Ramos (cell line): ENCODE data around the gene SH3D19.
"Not testable (repeated sequence)": the region's sequence is repeated elsewhere in the genome, so short reads cannot be mapped to it uniquely, and the experiment has no call there.

Experiments
- in situ Hi-C: fragments of 300-500 bp; cut with MboI; formaldehyde crosslinking; loops from one replicate; pipeline ENCODE4 v1.14.3; 2022; ENCODE audit warnings: low sequenced_read_pairs; ENCODE audit not compliant: unreplicated experiment

SH3D19 gene

DNA sequence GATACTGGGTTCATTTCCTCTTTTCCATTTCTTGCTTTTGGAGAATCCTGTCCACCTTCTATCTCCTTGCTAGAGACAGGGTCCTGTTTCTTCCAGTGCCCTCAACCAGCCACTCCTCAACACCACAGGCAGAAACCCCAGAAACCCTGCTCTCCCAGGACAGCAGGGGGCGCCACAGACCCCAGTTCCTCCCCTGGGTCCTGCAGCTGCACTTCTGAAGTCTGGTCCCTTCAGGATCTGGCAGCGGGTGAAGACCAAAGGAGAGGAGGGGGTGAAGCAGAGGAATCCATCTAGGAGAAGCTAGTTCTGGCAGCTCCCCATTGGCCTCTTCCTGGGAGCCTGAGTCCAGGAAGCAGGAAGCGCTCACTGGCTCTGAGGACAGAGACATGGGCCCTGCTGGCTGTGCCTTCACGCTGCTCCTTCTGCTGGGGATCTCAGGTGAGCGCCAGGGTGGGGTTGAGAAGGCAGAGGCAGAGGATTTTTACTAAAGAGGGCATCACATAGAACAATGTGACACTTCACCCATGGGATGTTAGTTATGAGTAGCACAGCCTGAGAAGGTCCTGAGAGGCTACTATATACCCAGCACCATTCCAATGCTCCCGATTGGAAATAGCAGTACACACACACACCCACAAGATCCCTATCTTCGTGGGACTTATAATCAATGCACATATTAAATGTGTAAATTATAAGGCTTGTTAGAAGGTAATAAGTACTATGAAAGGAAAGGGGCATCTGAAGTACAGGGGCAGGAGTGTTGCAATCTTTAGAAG is 48.4 kb downstream of the SH3D19 start, which contains the start of gene PRSS48:
Gene PRSS48 (plus strand): TSS at position 375 of the 776 bp plus-strand sequence. CDS start 12 bp downstream, at position 387.
- in situ Hi-C loops = no loop called here

DNA sequence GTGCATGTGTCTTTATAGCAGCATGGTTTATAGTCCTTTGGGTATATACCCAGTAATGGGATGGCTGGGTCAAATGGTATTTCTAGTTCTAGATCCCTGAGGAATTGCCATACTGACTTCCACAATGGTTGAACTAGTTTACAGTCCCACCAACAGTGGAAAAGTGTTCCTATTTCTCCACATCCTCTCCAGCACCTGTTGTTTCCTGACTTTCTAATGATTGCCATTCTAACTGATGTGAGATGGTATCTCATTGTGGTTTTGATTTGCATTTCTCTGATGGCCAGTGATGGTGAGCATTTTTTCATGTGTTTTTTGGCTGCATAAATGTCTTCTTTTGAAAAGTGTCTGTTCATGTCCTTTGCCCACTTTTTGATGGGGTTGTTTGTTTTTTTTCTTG is 56.5 kb downstream of the SH3D19 start:
- in situ Hi-C loops = not testable (repeated sequence)

DNA sequence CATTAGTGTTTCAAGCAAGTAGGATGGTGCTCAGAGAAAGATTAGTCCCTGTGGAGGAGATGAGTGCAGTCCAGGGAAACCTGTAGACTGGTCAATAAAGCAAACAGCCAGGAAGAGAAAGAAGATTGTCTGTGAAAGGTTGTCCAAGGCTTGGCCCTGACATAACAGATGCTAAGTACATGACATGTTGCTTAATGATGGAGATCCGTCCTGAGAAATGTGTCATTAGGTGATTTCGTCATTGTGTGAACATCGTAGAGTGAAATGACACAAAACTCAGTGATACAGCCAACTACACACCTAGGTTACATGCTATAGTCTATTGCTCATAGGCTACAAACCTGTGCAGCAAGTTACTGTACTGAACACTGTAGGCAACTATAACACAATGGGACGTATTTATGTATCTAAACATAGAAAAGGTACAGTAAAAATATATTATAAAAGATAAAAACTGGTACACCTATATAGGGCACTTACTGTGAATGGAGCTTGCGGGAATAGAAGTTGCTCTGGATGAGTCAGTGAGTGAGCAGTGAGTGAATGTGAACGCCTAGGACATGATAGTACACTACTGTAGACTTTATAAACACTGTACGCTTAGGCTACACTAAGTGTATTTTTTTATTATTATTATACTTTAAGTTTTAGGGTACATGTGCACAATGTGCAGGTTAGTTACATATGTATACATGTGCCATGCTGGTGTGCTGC is 57.4 kb downstream of the SH3D19 start:
- in situ Hi-C loops = no loop called here

DNA sequence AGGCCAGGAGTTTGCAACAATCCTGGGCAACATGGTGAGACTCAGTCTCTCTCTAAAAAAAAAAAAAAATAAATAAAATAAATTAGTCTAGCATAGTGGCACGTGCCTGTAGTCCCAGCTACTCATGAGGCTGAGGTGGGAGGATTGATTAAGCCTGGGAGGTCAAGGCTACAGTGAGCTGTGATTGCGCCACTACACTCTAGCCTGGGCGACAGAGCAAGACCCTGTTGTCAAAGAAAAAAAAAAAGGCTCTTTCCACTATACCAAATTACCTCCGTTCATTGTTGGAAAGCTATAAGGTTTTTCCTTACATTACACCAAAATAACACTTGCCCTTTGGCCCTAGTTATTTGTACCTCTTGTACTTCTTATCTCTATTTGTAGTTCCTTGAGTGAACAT is 58.3 kb downstream of the SH3D19 start:
- in situ Hi-C loops = no loop called here

DNA sequence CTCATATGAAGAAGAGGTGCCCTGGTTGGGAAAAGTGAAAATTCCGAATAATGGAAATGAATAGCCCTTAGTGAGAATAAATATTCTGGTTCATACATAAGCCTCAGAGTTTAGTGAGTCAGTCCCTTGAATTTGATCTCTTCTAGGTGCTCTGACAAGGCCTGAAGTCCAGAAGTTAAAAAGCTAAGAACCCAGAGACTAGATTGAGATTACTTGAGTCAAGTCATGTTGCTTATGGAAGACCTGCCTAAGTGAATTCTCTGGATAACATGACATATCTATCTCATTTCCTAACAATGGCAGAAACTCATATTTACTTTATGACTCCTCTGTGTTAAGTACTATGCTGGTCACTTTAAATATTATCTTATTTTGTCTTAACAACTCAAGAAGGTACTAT is 58.9 kb downstream of the SH3D19 start:
- in situ Hi-C loops = no loop called here

DNA sequence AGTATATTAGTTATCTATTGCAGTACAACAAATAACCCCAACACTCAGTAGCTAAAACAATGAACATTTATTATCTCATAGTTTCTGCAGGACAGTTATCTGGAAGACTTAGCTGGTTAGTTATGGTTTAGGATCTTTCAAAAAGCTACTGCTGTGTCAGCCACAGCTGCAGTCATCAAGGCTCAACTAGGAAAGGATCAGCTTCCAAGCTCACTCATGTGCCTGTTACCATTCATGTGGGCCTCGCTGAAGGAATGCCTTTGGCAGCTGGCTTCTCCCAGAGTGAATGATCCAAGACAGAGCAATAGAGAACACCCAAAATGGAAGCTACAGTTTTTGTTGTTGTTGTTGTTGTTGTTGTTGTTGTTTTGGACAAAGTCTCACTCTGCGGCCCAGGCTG is 62.0 kb downstream of the SH3D19 start:
- in situ Hi-C loops = no loop called here

DNA sequence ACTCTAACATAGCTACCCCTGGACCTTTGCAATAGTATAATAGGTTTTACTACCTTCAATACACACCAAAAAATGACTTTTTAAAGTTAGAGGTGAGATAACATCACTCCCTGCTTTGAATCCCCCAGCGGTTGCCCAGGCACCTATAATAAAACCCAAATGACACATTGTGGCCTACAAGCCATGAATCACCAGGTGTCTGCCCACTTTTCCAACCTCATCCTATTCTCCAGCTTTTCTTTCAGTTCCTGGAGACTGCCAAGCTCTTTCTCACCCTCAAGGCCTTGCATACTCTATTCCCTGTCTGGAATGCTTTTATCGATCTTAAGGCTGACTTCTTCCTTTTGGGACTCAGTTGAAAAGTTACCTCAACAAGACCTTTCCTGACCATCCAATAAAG is 64.9 kb downstream of the SH3D19 start:
- in situ Hi-C loops = no loop called here

DNA sequence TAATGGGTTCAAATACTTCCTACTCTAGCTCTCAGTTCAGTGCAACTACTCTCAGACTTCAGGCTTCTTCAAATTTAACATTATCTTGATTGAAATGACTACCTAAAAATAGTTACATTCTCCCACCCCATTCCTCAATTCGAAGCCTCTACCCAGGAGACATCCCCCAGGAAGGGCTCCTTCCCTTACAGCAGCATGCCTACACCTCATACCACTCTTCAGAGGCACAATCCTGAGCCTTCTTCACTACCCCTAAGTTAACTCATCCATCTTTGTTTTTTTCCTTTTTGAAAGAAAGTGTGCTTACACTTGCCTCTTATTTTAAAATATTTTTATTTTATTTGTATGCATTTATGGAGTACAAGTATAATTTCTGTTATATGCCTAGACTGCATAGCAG is 65.7 kb downstream of the SH3D19 start:
- in situ Hi-C loops = no loop called here

DNA sequence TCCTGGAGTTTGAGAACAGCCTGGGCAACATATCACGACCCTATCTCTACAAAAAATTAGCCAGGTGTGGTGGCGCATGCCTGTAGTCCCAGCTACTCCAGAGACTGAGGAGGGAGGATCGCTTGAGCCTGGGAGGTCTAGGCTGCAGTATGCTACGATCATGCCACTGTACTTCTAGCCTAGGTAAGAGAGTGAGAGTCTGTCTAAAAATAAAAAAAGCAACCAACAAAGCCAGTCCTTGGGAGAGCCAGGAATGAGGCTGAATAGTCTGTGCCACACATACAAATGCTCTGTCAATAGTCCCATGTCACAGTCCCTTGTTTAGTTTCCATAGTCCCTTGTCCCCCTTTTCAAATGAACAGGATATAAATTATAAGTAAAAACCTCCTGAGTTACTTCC is 67.7 kb downstream of the SH3D19 start:
- in situ Hi-C loops = no loop called here

DNA sequence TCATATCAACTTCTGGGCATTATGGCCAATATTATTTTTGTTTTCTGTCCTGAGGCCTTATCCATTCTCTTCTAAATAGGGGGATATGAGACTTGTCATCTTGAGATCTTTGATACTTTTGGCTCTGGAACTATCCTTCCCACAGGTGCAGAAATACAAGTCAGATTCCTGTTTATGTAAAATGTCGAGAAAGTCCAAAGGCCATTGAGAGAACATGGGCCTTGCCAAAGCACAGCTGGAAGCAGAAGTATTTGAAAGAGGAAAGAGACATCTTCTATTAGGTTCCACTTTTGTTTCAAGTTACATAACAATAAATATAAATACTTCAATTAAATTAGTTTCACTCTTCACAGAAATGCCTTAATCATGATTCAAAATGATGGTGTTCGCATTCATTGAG is 69.3 kb downstream of the SH3D19 start:
- in situ Hi-C loops = no loop called here

DNA sequence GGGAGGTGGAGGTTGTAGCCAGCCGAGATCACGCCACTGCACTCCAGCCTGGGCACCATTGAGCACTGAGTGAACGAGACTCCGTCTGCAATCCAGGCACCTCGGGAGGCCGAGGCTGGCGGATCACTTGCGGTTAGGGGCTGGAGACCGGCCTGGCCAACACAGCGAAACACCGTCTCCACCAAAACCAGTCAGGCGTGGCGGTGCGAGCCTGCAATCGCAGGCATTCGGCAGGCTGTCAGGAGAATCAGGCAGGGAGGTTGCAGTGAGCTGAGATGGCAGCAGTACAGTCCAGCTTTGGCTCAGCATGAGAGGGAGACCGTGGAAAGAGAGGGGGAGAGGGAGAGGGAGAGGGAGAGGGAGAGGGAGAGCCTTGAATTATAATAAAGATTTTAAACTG is 69.7 kb downstream of the SH3D19 start:
- in situ Hi-C loops = not testable (repeated sequence)

DNA sequence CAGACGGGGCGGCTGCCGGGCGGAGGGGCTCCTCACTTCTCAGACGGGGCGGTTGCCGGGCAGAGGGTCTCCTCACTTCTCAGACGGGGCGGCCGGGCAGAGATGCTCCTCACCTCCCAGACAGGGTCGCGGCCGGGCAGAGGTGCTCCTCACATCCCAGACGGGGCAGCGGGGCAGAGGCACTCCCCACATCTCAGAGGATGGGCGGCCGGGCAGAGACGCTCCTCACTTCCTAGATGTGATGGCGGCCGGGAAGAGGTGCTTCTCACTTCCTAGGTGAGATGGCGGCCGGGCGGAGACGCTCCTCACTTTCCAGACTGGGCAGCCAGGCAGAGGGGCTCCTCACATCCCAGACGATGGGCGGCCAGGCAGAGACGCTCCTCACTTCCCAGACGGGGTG is 70.2 kb downstream of the SH3D19 start:
- in situ Hi-C loops = not testable (repeated sequence)

DNA sequence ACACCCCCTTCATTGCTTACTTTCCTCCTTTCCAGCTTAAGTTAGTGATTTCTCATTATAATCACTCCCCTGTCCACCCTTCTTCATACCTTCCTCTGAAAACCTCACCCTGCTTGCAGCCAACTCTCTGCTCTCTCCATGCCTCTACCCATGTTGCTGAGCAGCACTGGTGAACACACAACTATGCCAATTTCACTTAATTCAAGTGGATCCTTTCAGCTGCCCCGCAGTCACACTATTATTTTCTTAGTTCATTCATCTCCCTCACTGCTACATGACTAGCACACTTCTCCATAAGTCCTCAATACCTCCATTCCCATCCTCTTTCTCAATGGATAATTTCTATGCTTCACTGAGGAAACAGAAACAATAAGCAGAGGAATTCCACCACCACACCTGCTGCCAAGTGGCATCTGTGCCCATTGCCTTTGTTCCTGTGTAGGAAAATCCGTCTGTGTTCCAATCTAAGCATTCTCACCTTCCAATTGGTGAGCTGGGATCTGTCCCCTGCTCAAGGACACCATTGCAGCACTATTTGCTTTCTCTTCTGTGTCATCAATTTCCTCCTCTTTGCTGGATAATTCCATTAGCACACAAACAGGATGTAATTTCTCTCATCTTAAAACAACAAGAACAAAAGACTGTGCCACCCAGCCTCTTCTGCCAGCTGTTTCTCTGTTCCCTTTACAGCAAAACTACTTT is 73.7 kb downstream of the SH3D19 start:
- in situ Hi-C loops = no loop called here

DNA sequence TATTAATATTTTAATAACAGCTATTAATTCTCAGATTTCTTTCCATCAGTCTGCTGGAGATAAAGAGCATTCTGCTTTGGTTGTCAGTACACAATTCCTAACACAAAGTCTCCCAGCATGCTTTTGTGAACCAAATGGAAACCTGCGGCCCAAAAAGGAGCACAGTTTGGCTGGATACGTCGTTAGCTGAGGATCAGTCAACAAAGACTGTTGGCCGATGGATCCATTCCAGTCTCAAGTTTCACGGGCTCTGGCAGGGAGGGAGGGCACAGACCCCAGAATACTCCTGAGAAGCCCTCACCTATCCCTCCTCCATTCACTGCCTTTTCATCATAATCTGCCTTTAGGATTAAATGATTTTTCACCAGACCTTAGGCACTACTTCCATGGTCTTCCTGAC is 74.7 kb downstream of the SH3D19 start:
- in situ Hi-C loops = no loop called here

DNA sequence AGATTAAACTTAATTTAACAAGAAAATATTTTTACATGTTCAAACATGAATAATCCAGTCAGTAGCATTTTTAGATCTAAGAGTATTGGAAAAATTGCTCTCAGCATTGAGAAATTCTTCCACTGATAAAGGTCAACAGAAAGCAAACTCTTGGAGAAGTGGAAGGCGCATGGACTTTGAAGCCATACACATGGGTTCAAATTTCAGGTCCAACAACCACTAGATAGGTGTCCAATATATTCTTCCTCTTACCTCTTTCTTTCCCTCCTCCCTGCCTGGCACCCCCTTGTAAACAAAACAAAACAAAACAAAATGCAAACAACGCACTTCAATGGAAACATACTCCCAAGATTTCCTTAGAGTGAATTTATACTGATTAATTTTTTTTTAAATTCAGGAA is 76.9 kb downstream of the SH3D19 start:
- in situ Hi-C loops = no loop called here

DNA sequence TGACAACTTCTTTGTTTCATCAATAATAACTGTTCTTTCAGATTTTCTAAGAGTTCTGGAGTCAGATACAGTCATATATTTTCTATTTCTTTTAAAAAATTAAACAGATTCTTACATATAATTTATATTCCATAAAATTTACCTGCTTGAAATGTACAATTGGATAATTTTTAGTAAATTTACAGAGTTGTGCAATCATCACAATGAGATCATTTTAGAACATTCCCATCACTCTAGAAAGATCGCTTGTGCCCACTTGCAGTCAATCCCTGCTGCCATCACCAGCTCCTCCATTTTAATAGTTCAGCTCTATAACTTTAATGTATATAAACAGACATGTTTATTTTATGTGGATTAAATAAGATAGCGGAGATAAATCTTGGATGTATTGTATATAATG is 78.0 kb downstream of the SH3D19 start:
- in situ Hi-C loops = no loop called here

DNA sequence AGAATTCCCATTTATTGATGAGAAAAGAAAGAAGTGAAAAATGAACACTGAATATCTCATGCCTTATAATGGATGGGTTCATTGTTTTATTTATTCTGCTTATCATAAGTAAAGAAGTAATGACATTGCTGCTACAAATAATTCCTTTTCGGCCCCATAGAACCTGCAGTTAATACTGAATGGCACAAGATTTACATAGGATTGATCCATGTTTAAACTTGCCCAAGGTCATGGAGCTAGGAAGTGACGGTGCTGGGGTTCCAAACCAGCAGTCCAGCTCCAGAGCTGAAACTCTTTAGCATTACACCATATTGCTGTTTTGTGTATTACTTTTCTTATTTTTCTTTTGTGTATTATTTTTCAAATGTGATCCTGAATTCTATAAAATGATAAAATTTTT is 78.7 kb downstream of the SH3D19 start:
- in situ Hi-C loops = no loop called here

DNA sequence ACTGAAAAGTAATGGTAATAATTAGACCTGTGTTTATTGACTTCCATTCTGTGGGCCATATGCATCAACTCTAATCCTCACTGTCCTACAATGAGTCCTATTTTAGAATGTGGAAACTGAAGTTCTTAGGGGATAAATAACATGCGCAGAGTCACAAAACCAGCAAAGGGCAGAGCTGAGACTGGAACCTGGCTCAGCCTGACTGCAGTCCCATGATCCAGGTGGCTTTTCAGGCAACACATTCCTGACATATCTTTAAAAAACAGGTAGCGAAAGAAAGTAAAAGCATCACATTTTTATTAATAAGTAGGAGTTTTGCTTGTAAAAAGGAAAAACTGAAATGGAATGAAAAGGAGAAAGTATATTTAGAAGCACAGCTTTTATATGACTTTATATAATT is 83.1 kb downstream of the SH3D19 start:
- in situ Hi-C loops = no loop called here

DNA sequence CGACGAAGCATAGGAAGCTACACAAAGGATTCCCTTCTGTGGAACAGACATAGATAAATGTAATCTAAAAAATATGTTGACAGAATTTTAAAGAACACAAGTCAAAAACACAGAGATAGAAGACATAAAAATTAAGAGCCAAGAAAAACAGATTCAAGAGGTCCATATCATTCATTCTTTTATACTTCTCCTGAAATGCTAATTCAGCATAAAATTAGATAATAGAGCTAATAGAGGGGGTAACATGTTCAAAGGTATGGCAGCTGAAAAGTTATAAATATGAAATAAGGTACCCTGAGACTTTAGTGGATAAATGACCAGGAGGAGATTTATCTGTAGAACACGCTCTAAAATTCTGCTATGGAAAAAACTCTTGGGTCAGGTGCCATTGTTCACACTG is 85.8 kb downstream of the SH3D19 start:
- in situ Hi-C loops = no loop called here

DNA sequence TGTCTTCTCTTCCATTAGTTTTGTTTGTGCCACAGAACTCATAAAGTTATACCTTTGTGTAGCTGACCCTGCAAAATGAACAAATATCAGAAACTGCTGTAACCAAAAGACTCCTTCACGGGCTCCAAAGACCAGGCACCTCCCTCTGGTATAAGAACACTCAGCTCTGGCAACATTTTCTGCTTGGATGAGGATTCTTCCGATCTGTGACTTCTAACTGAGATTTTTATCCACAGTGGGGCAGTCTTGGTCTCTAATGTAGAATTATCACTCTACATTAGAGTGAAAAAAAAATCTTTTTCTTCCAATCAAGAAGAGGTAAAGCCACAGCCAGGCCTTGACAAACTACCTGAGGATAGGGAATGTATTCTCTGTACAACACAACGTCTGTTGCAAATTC is 86.9 kb downstream of the SH3D19 start:
- in situ Hi-C loops = no loop called here

DNA sequence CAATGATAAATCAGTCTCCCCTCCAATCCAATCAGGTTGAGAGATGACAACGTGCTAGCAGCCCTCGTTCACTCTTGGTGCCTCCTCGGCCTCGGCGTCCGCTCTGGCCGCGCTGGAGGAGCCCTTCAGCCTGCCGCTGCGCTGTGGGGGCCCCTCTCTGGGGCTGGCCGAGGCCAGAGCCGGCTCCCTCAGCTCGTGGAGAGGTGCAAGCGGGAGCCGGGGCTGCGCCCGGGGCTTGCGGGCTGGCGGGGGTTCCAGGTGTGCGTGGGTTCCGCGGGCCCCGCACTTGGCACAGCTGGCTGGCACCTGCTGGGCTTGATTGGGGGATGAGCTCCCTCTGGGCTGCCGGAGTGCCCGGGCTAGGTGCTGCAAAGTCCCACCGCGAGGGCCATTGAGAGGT is 89.4 kb downstream of the SH3D19 start:
- in situ Hi-C loops = no loop called here
